ENCODE results near the gene LTO1.

DNA sequence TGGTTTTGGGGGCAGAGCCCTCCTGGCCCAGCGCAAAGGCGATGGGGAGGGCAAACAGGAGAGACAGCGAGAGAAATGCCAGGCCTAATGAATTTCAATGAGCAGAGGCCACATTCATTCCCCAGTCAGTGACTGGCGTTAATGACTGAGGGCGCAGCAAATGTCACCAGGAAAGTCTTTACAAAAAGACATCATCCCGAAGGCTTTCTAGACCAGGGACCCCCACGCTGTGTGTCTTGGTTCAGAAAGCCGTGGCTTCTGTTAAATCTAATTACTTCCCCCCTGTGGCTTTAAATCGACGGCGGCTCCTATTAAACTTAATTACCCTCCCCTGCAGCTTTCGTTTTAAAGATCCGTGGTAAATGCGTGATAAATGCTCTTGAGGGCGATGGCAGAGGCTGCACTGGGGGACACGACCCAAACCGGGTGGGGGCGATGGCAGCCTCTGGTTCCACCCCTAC lies 30.2 kb upstream of the LTO1 start:
- no peak for TF ChIP-seq SUZ12 (IDR thresholded peaks at IDR 0.05; ENCODE audit: extremely low read depth, insufficient read depth, insufficient read length)
- no peak for TF ChIP-seq ZNF274 (IDR thresholded peaks at IDR 0.05; ENCODE audit: low read depth, low read length)
- TF ChIP-seq YY1 (IDR thresholded peaks at IDR 0.05; ENCODE audit: insufficient read depth, insufficient read length), result no peak
